Stomach smooth muscle (tissue), 2 donors: Measurements from ENCODE around the gene PNMA8C.
A peak's percentile ranks its signal among the peaks of the same experiment; 100 is the strongest.

ENCODE experiments used
- H3K27ac ChIP-seq: one replicate; pipeline ENCODE4 v1.7.0; 2013; ENCODE audit warnings: mild to moderate bottlenecking, low read length, inconsistent platforms
- H3K27me3 ChIP-seq, 2 donors: one replicate each; pipeline ENCODE4 v1.7.0; 2013; ENCODE audit warnings: low read length in 2 of 2; ENCODE audit not compliant: insufficient read depth in 2 of 2, control insufficient read depth in 1 of 2
- H3K36me3 ChIP-seq, 2 donors: one replicate each; pipeline ENCODE4 v1.7.0; 2013; ENCODE audit warnings: low read length in 2 of 2; ENCODE audit not compliant: control insufficient read depth in 2 of 2, insufficient read depth in 2 of 2
- H3K4me1 ChIP-seq: one replicate; pipeline ENCODE4 v1.7.0; 2013; ENCODE audit warnings: low read length; ENCODE audit not compliant: control insufficient read depth, insufficient read depth
- H3K4me3 ChIP-seq, 2 donors: one replicate each; pipeline ENCODE4 v1.7.0; 2013; ENCODE audit warnings: low read length in 2 of 2
- H3K9ac ChIP-seq, 2 donors: one replicate each; pipeline ENCODE4 v1.7.0; 2013; ENCODE audit warnings: low read length in 2 of 2, mild to moderate bottlenecking in 1 of 2
- H3K9me3 ChIP-seq, 2 donors: one replicate each; pipeline ENCODE4 v1.7.0; 2013; ENCODE audit warnings: low read length in 2 of 2; ENCODE audit not compliant: control insufficient read depth in 2 of 2
- donor health status: healthy.
- donor health status: Pancreatic carcinoma.

The PNMA8C gene

GRCh38 chr19:46428239-46429135 is at the start of gene PNMA8C:
PNMA8C (minus strand) TSS chr19:46428936; CDS start chr19:46428359, 577 bp downstream.
- H3K4me3 ChIP-seq, result peak within 1 kb of the TSS; percentile 57 to 68
- H3K9me3 ChIP-seq, result no peaks in the 10 kb centered on the region
- H3K27ac ChIP-seq, result no peak within 1 kb of the TSS
- H3K36me3 ChIP-seq, result no peaks in the 10 kb centered on the region
- peaks cover 20% of the 10 kb centered on the region for H3K4me1 ChIP-seq
- H3K9ac ChIP-seq, result no peak within 1 kb of the TSS
- H3K27me3 ChIP-seq, result peaks cover 12 to 24% of the 10 kb centered on the region in 2 donors

- Histone ChIP-seq H3K4me3 (no peak overlapping the region), H3K27me3 (peaks cover 0 to 3% of the 10 kb centered on the region in 2 donors), H3K27ac (no peak overlapping the region), H3K9ac (no peak overlapping the region), H3K4me1 (peaks cover 12% of the 10 kb centered on the region), H3K9me3 (no peaks in the 10 kb centered on the region), H3K36me3 (no peaks in the 10 kb centered on the region)
Observed at GRCh38 chr19:46475986-46476385, 47.2 kb upstream of the PNMA8C start.

- no peaks in the 10 kb centered on the region for H3K9me3 ChIP-seq
- H3K9ac ChIP-seq, result no peak overlapping the region
- H3K4me1 ChIP-seq, result peaks cover 18% of the 10 kb centered on the region
- H3K27ac ChIP-seq, result no peak overlapping the region
- no peak overlapping the region for H3K4me3 ChIP-seq
- H3K36me3 ChIP-seq, result no peaks in the 10 kb centered on the region
- H3K27me3 ChIP-seq, result peaks cover 0 to 3% of the 10 kb centered on the region in 2 donors
Observed at GRCh38 chr19:46474211-46474610, 45.5 kb upstream of the PNMA8C start.

GRCh38 chr19:46472592-46472991 is 43.9 kb upstream of the PNMA8C start:
- H3K27me3 ChIP-seq, result peaks cover 0 to 3% of the 10 kb centered on the region in 2 donors
- H3K9ac ChIP-seq, result no peak overlapping the region
- peaks cover 18% of the 10 kb centered on the region for H3K4me1 ChIP-seq
- H3K36me3 ChIP-seq, result no peaks in the 10 kb centered on the region
- H3K9me3 ChIP-seq, result no peaks in the 10 kb centered on the region
- H3K27ac ChIP-seq, result no peak overlapping the region
- H3K4me3 ChIP-seq, result no peak overlapping the region

GRCh38 chr19:46471811-46472543 is 43.2 kb upstream of the PNMA8C start:
- peak overlapping the region; percentile 27 to 74 for H3K4me3 ChIP-seq
- peaks cover 18% of the 10 kb centered on the region for H3K4me1 ChIP-seq
- peaks cover 0 to 3% of the 10 kb centered on the region in 2 donors for H3K27me3 ChIP-seq
- H3K9ac ChIP-seq, result peak overlapping the region; percentile 41 to 62
- no peaks in the 10 kb centered on the region for H3K36me3 ChIP-seq
- H3K9me3 ChIP-seq, result no peaks in the 10 kb centered on the region
- peak overlapping the region; percentile 41 for H3K27ac ChIP-seq

- Histone ChIP-seq H3K9me3 (no peaks in the 10 kb centered on the region), H3K36me3 (no peaks in the 10 kb centered on the region), H3K27ac (peak within 1 kb of the TSS; percentile 53), H3K4me3 (peak within 1 kb of the TSS; percentile 27 to 74), H3K4me1 (peaks cover 18% of the 10 kb centered on the region), H3K27me3 (peaks cover 0 to 3% of the 10 kb centered on the region in 2 donors), H3K9ac (peak within 1 kb of the TSS; percentile 41 to 62)
Observed at GRCh38 chr19:46471116-46471733, 42.5 kb upstream of the PNMA8C start, which contains the start of gene PNMA8A. PNMA8A (minus strand) TSS chr19:46471563; CDS start chr19:46471035, 528 bp downstream.

- Histone ChIP-seq H3K4me3 (no peak overlapping the region), H3K27ac (no peak overlapping the region), H3K27me3 (peaks cover 0 to 3% of the 10 kb centered on the region in 2 donors), H3K36me3 (no peaks in the 10 kb centered on the region), H3K9ac (no peak overlapping the region), H3K9me3 (no peaks in the 10 kb centered on the region), H3K4me1 (peaks cover 18% of the 10 kb centered on the region)
Observed at GRCh38 chr19:46470376-46470775, 41.6 kb upstream of the PNMA8C start.

- Histone ChIP-seq H3K4me3 (no peak overlapping the region), H3K27ac (no peak overlapping the region)
Observed at GRCh38 chr19:46469541-46470185, 40.9 kb upstream of the PNMA8C start.

GRCh38 chr19:46466536-46467196 is 37.9 kb upstream of the PNMA8C start:
- peaks cover 13% of the 10 kb centered on the region for H3K4me1 ChIP-seq
- H3K27ac ChIP-seq, result no peak overlapping the region
- no peaks in the 10 kb centered on the region for H3K9me3 ChIP-seq
- H3K4me3 ChIP-seq, result no peak overlapping the region
- no peaks in the 10 kb centered on the region for H3K27me3 ChIP-seq
- no peak overlapping the region for H3K9ac ChIP-seq
- no peaks in the 10 kb centered on the region for H3K36me3 ChIP-seq

More at GRCh38 chr19:46469541-46470185, 40.9 kb upstream of the PNMA8C start:
- Histone ChIP-seq H3K4me1 (peaks cover 18% of the 10 kb centered on the region), H3K36me3 (no peaks in the 10 kb centered on the region), H3K27me3 (peaks cover 0 to 3% of the 10 kb centered on the region in 2 donors), H3K9ac (no peak overlapping the region), H3K9me3 (no peaks in the 10 kb centered on the region)
